RWPE1 (cell line): Measurements from ENCODE around the gene PKN1.

Source experiments
- CTCF ChIA-PET: fragments of 350-600 bp; sonication (Branson Sonifier 250); formaldehyde crosslinking; extraction: SDS; loops from one replicate; lab custom pipeline; 2021; lab: Yijun Ruan, JAX
- POLR2A ChIA-PET: fragments of 400-600 bp; formaldehyde crosslinking; extraction: SDS; loops from one replicate; lab custom pipeline; 2020; ENCODE audit warnings: antibody characterized with exemption; ENCODE audit not compliant: low non-redundant PET; lab: Yijun Ruan, JAX
- DNase-seq: peaks from one replicate; pipeline ENCODE4 v3.0.0; 2012; ENCODE audit warnings: low spot score
- H3K27ac ChIP-seq: fragments of 450-650 bp; 2 replicates; pipeline ENCODE4 v1.5.1; 2017
- CTCF ChIP-seq: fragments of 450-650 bp; conservative IDR thresholded peaks from 2 replicates; pipeline ENCODE4 v1.5.1; 2017; ENCODE audit warnings: low read depth, mild to moderate bottlenecking

Gene PKN1

GRCh38 chr19:14416817-14417231, 16.3 kb upstream of the PKN1 start:
- no peak for TF ChIP-seq CTCF
- ChIA-PET CTCF (interaction anchor here (0.9 kb wide), 1 partner anchor 10 kb away, joined by 3 read pairs; no protein-coding TSS in a partner anchor), POLR2A (no interaction called here)
- DNase-seq, result no peak
- H3K27ac ChIP-seq, result peak overlapping the region; percentile 91

GRCh38 chr19:14418856-14419105, 14.3 kb upstream of the PKN1 start:
- ChIA-PET CTCF (interaction anchor here (0.5 kb wide), 1 partner anchor 56 kb away, joined by 3 read pairs; the partner anchor contains the start of gene PTGER1), POLR2A (no interaction called here)
- H3K27ac ChIP-seq, result peak overlapping the region; percentile 91
- DNase-seq, result peak; percentile 87
- TF ChIP-seq CTCF, result no peak

GRCh38 chr19:14419106-14419813, 13.8 kb upstream of the PKN1 start, which contains the start of gene DDX39A:
TSS of gene DDX39A (minus strand) at chr19:14419341. CDS start at chr19:14413220, 6,121 bp downstream.
- peak within 1 kb of the TSS; percentile 91 for H3K27ac ChIP-seq
- POLR2A ChIA-PET, result no interaction called here
- CTCF ChIA-PET, result interaction anchor here (0.5 kb wide), 1 partner anchor 56 kb away, joined by 3 read pairs; the partner anchor contains the start of gene PTGER1
- TF ChIP-seq CTCF, result no peak
- DNase-seq, result peak; percentile 100

- ChIA-PET POLR2A (no interaction called here), CTCF (no interaction called here)
- no peak for TF ChIP-seq CTCF
- DNase-seq, result no peak
- peak overlapping the region; percentile 4 for H3K27ac ChIP-seq
Measured at GRCh38 chr19:14425696-14426138, 7.4 kb upstream of the PKN1 start.

- POLR2A ChIA-PET, result no interaction called here
- no peak for TF ChIP-seq CTCF
- CTCF ChIA-PET, result no interaction called here
- no peak overlapping the region for H3K27ac ChIP-seq
- DNase-seq, result no peak
Measured at GRCh38 chr19:14427461-14427860, 5.6 kb upstream of the PKN1 start.

GRCh38 chr19:14428882-14429416, 4.2 kb upstream of the PKN1 start:
- no peak overlapping the region for H3K27ac ChIP-seq
- POLR2A ChIA-PET, result interaction anchor here (0.6 kb wide), 2 partner anchors 114 to 304 kb away, joined by 3 read pairs; no protein-coding TSS in a partner anchor
- CTCF ChIA-PET, result interaction anchor here (0.6 to 1.0 kb wide), 3 partner anchors 23 to 766 kb away, joined by 3 read pairs; no protein-coding TSS in a partner anchor
- TF ChIP-seq CTCF, result no peak
- DNase-seq, result no peak
